IPS-NIHi7 (cell line): ENCODE results near the gene RELL2.

Experiments used
- DNase-seq: peaks from one replicate; pipeline ENCODE4 v3.0.0; 2012; ENCODE audit warnings: mixed read lengths; ENCODE audit errors: extremely low spot score

Gene RELL2

GRCh38 chr5:141649056-141649688, 12.4 kb downstream of the RELL2 start:
- DNase-seq, result no peak

- DNase-seq, result no peak
These were observed 13.2 kb downstream of the RELL2 start for GRCh38 chr5:141649972-141650371.

- DNase-seq, result peak; percentile 100
These were observed 14.3 kb downstream of the RELL2 start, which contains the start of gene FCHSD1 for GRCh38 chr5:141650851-141651727. Gene FCHSD1, minus strand, starts transcription at chr5:141651418. Its CDS starts 50 bp downstream, at chr5:141651368.

GRCh38 chr5:141651728-141652105, 14.9 kb downstream of the RELL2 start:
- DNase-seq, result peak; percentile 38

- no peak for DNase-seq
These were observed 17.5 kb downstream of the RELL2 start for GRCh38 chr5:141654298-141654697.

GRCh38 chr5:141655020-141655419, 18.2 kb downstream of the RELL2 start:
- no peak for DNase-seq

GRCh38 chr5:141656396-141656795, 19.6 kb downstream of the RELL2 start:
- no peak for DNase-seq

- no peak for DNase-seq
These were observed 20.6 kb downstream of the RELL2 start for GRCh38 chr5:141657404-141657803.

GRCh38 chr5:141657937-141658545, 21.2 kb downstream of the RELL2 start:
- DNase-seq, result no peak

GRCh38 chr5:141662028-141662427, 25.2 kb downstream of the RELL2 start:
- DNase-seq, result no peak

GRCh38 chr5:141663506-141663905, 26.7 kb downstream of the RELL2 start:
- DNase-seq, result no peak

- DNase-seq, result peak; percentile 89
These were observed 28.1 kb downstream of the RELL2 start for GRCh38 chr5:141664733-141665461.

- no peak for DNase-seq
These were observed 29.5 kb downstream of the RELL2 start for GRCh38 chr5:141665995-141666940.

- no peak for DNase-seq
These were observed 31.9 kb downstream of the RELL2 start for GRCh38 chr5:141668601-141669265.

- peak; percentile 27 for DNase-seq
These were observed 32.7 kb downstream of the RELL2 start for GRCh38 chr5:141669520-141669919.

- DNase-seq, result no peak
These were observed 35.5 kb downstream of the RELL2 start for GRCh38 chr5:141672071-141672840.

- DNase-seq, result peak; percentile 31
These were observed 36.3 kb downstream of the RELL2 start for GRCh38 chr5:141672841-141673813.

GRCh38 chr5:141674747-141675146, 38.0 kb downstream of the RELL2 start:
- DNase-seq, result peak; percentile 70
